T-cell (primary cell): Measurements from ENCODE around the gene ADD3. TPM values are rescaled to one million over a fixed set of nuclear protein-coding genes. Genes with fewer than 3 reads are reported as not detected.
"Not testable (repeated sequence)": the region's sequence is repeated elsewhere in the genome, so short reads cannot be mapped to it uniquely, and the experiment has no call there.

ENCODE experiments used
- ATAC-seq, 4 experiments: fragments of 200-7000 bp in 3 of 4; fragments of 150-1000 bp in 1 of 4; cut with Tn5 transposase; replicated peaks in 1 of 4; 1 replicate in 3 of 4; 2 replicates in 1 of 4; pipeline ENCODE4 v1.10.0; 2021; ENCODE audit warnings: moderate library complexity in 3 of 4, mild to moderate bottlenecking in 2 of 4, moderate number of reproducible peaks in 1 of 4
- CTCF ChIA-PET, 2 donors: fragments of 300-600 bp; sonication (Branson Sonifier 250); formaldehyde crosslinking; loops; one replicate each; lab custom pipeline; 2022; ENCODE audit warnings: antibody characterized with exemption in 2 of 2; lab: Charles Lee
- POLR2A ChIA-PET, 2 donors: fragments of 300-600 bp; sonication (Branson Sonifier 250); formaldehyde crosslinking; loops; one replicate each; lab custom pipeline; 2022; ENCODE audit warnings: antibody characterized with exemption in 2 of 2; lab: Charles Lee
- DNase-seq, 35 experiments: peaks; one replicate each; pipeline versions ENCODE4 v3.0.0 to v3.0.0-alpha.2; 2013 to 2023
- H3K27ac ChIP-seq: one replicate; pipeline ENCODE4 v1.5.1; 2013; ENCODE audit warnings: low read length
- H3K27me3 ChIP-seq, 2 experiments: replicated peaks in 1 of 2; 1 replicate in 1 of 2; 2 replicates in 1 of 2; pipeline versions ENCODE4 v1.6.1 to v1.7.0; 2013; ENCODE audit warnings: low read length in 1 of 2, mixed read lengths in 1 of 2; ENCODE audit not compliant: control insufficient read depth in 2 of 2, insufficient read depth in 2 of 2; ENCODE audit errors: extremely low read depth in 1 of 2
- H3K36me3 ChIP-seq, 2 donors: 1 replicate in 1 of 2; 2 replicates in 1 of 2; pipeline versions ENCODE4 v1.6.1 to v1.7.0; 2013; ENCODE audit warnings: low read length in 1 of 2; ENCODE audit not compliant: control insufficient read depth in 2 of 2, insufficient read depth in 1 of 2; ENCODE audit errors: extremely low read depth in 1 of 2
- H3K4me1 ChIP-seq, 2 experiments: 1 replicate in 1 of 2; 2 replicates in 1 of 2; pipeline versions ENCODE4 v1.6.1 to v1.7.0; 2013; ENCODE audit warnings: low read length in 2 of 2, mixed read lengths in 1 of 2; ENCODE audit not compliant: insufficient read depth in 2 of 2, control insufficient read depth in 1 of 2; ENCODE audit errors: extremely low read depth in 1 of 2
- H3K4me3 ChIP-seq, 2 donors: 1 replicate in 1 of 2; 2 replicates in 1 of 2; pipeline versions ENCODE4 v1.5.1 to v1.7.0; 2013; ENCODE audit warnings: mild to moderate bottlenecking in 2 of 2, low read length in 1 of 2, moderate library complexity in 1 of 2; ENCODE audit not compliant: control insufficient read depth in 1 of 2; ENCODE audit errors: extremely low read depth in 1 of 2
- H3K9me3 ChIP-seq: 2 replicates; pipeline ENCODE4 v1.7.0; 2013
- H3K27ac Mint-ChIP-seq, 2 donors: one replicate each; pipeline ENCODE4 v1.8.0; 2020 to 2021; ENCODE audit warnings: mild to moderate bottlenecking in 2 of 2, mixed read lengths in 2 of 2
- H3K27me3 Mint-ChIP-seq, 2 donors: one replicate each; pipeline ENCODE4 v1.8.0; 2021 to 2022; ENCODE audit warnings: mixed read lengths in 2 of 2
- H3K36me3 Mint-ChIP-seq: one replicate; pipeline ENCODE4 v1.8.0; 2021; ENCODE audit warnings: mixed read lengths
- H3K4me1 Mint-ChIP-seq, 3 donors: one replicate each; pipeline ENCODE4 v1.8.0; 2020 to 2022; ENCODE audit warnings: mixed read lengths in 3 of 3, mild to moderate bottlenecking in 1 of 3
- H3K4me3 Mint-ChIP-seq, 3 donors: one replicate each; pipeline ENCODE4 v1.8.0; 2020 to 2022; ENCODE audit warnings: mild to moderate bottlenecking in 3 of 3, mixed read lengths in 3 of 3, moderate library complexity in 3 of 3
- H3K9me3 Mint-ChIP-seq, 3 donors: one replicate each; pipeline ENCODE4 v1.8.0; 2020 to 2022; ENCODE audit warnings: mixed read lengths in 3 of 3
- WGBS: methylation state at CpG from one replicate; pipeline ENCODE4 v1.1.5; 2013; ENCODE audit warnings: missing lambda C conversion rate; ENCODE audit not compliant: insufficient coverage; 5-methylcytosine and 5-hydroxymethylcytosine counted together
- total RNA-seq, 35 experiments: library from RNA in 6 of 35; stranded (reverse) in 6 of 35; fragments of 120-200 nt in 1 of 35; gene quantifications; one replicate each; pipeline versions ENCODE4 v1.2.1 to v1.2.4 and lab custom pipeline; 2013 to 2026

The ADD3 gene
- total RNA-seq, 5 donors from 2014 or later (not counting 1 experiment from before 2014, with no cell fraction given): 296 to 481 (median 303) TPM

- Histone ChIP-seq H3K4me1 (peaks cover 0 to 2% of the 10 kb centered on the region in 2 experiments), H3K4me3 (no peak overlapping the region), H3K36me3 (peaks cover 4 to 67% of the 10 kb centered on the region in 2 donors), H3K27me3 (no peaks in the 10 kb centered on the region), H3K9me3 (no peaks in the 10 kb centered on the region), H3K27ac (no peak overlapping the region)
- ChIA-PET CTCF (interaction anchor here (0.7 to 1.8 kb wide), 5 partner anchors 29 to 226 kb away, joined by 3 to 5 read pairs (median 4); no protein-coding TSS in a partner anchor), POLR2A (no interaction called here)
- Mint-ChIP-seq H3K4me1 (peaks cover 33 to 49% (median 45%) of the 10 kb centered on the region in 3 donors), H3K27ac (peak overlapping the region; percentile 52 to 84), H3K36me3 (peaks cover 46% of the 10 kb centered on the region), H3K9me3 (no peaks in the 10 kb centered on the region), H3K27me3 (no peaks in the 10 kb centered on the region), H3K4me3 (no peak overlapping the region)
- no peak for ATAC-seq
- DNase-seq: no peak
Measured at GRCh38 chr10:110109511-110109910, 101.7 kb downstream of the ADD3 start.

DNA sequence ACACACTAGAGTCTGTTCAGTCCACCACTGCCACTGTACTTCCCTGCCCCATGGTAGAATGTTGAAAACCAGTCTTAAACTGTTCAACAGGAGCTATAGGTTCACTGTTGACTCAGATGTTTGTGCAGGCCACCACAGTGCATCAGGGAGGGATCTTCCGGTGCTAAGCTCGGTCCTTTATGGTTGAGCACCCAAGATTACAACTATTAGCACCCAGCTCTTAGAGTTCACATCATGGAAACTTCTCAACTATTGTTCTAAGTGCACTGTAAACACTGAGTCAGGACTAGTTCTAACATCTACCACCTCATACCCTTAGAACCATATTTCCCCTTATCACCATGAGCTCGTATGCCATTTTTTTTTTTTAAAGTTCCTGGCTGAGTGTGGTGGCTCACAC, 102.6 kb downstream of the ADD3 start:
- 84% methylated on average over 2 of the region's 3 CpGs for WGBS
- no peak overlapping the region for H3K4me3 ChIP-seq
- DNase-seq: no peak
- H3K9me3 ChIP-seq: no peaks in the 10 kb centered on the region
- H3K4me1 ChIP-seq: peaks cover 0 to 2% of the 10 kb centered on the region in 2 experiments
- no peaks in the 10 kb centered on the region for H3K27me3 Mint-ChIP-seq
- ChIA-PET POLR2A (interaction anchor here (0.5 to 1.1 kb wide), 4 partner anchors 41 to 208 kb away, joined by 3 to 12 read pairs (median 3); no protein-coding TSS in a partner anchor), CTCF (interaction anchor here in 1 of 2 donors (1.8 kb wide), 1 partner anchor 28 kb away, joined by 5 read pairs; no protein-coding TSS in a partner anchor)
- H3K36me3 Mint-ChIP-seq: peaks cover 47% of the 10 kb centered on the region
- peaks cover 39 to 47% (median 40%) of the 10 kb centered on the region in 3 donors for H3K4me1 Mint-ChIP-seq
- no peaks in the 10 kb centered on the region for H3K9me3 Mint-ChIP-seq
- peak overlapping the region; percentile 1 for H3K27ac ChIP-seq
- no peak overlapping the region for H3K4me3 Mint-ChIP-seq
- peaks cover 4 to 71% of the 10 kb centered on the region in 2 donors for H3K36me3 ChIP-seq
- peak overlapping the region; percentile 73 to 84 for H3K27ac Mint-ChIP-seq
- no peak for ATAC-seq
- H3K27me3 ChIP-seq: no peaks in the 10 kb centered on the region

DNA sequence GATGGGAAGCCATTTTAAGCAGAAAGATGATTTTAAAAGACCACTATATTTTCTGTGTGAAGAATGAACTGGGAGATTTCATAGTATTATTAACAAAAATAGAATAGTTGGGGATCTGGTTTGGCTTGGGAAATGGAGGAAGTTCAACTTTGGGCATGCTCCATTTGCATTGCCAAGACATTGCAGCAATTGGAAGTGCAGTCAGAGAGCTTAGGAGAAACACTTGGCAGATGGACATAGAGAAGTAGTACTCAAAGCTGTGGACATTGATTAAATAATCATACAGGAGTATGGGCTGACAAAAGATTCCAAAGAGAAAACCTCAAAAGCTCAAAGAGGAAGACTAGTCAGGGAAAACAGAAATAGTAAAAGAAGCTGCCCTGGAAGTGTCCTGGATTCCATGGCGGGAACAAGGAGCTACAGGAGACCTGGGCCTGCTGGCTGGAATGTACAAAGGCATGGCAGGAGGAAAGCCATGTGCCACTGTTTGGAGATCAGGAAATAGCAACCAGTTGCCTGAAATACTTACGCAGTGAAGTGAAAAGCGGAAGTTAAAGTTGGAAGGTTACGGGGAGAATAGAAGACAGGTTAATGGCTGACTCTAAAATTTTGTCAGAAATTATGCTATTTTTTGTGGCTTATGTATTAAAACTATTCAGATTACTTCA, 106.0 kb downstream of the ADD3 start:
- Histone ChIP-seq H3K27ac (no peak overlapping the region), H3K36me3 (peaks cover 10 to 79% of the 10 kb centered on the region in 2 donors), H3K9me3 (no peaks in the 10 kb centered on the region), H3K27me3 (no peaks in the 10 kb centered on the region), H3K4me3 (no peak overlapping the region), H3K4me1 (peaks cover 0 to 2% of the 10 kb centered on the region in 2 experiments)
- Mint-ChIP-seq H3K27ac (peak overlapping the region; percentile 29 to 68), H3K4me3 (no peak overlapping the region), H3K27me3 (no peaks in the 10 kb centered on the region), H3K9me3 (no peaks in the 10 kb centered on the region), H3K4me1 (peaks cover 14 to 28% (median 24%) of the 10 kb centered on the region in 3 donors), H3K36me3 (peaks cover 54% of the 10 kb centered on the region)
- POLR2A ChIA-PET: interaction anchor here in 1 of 2 donors (0.6 kb wide), 1 partner anchor 38 kb away, joined by 5 read pairs; no protein-coding TSS in a partner anchor
- 100% methylated on average over 1 of the region's 4 CpGs for WGBS
- CTCF ChIA-PET: interaction anchor here (0.9 to 1.0 kb wide), 2 partner anchors 10 to 97 kb away, joined by 3 read pairs; no protein-coding TSS in a partner anchor
- DNase-seq (no peak), ATAC-seq (no peak)

DNA sequence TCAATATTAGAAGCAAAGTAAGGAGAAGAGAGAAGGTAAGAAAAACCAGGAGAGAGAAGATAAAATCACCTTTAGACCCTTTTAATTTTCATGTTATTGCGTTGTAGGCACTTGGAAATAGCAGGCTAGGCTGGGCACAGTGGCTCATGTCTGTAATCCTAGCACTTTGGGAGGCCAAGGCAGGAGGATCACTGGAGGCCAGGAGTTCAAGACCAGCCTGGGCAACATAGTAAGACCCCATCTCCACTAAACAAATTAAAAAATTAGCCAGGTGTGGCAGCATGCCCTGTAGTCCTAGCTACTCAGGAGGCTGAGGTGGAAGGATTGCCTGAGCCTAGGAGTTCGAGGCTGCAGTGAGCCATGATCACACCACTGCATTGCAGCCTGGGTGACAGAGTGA, 106.9 kb downstream of the ADD3 start:
- H3K4me3 Mint-ChIP-seq, H3K27me3 Mint-ChIP-seq, DNase-seq, ATAC-seq, H3K27me3 ChIP-seq, H3K9me3 ChIP-seq, H3K4me3 ChIP-seq, H3K4me1 ChIP-seq, POLR2A ChIA-PET, H3K27ac ChIP-seq, H3K9me3 Mint-ChIP-seq: not testable (repeated sequence)
- 100% methylated on average over 2 of the region's 2 CpGs for WGBS
- CTCF ChIA-PET: interaction anchor here in 1 of 2 donors (0.7 kb wide), 1 partner anchor 30 kb away, joined by 5 read pairs; no protein-coding TSS in a partner anchor
- peaks cover 62% of the 10 kb centered on the region for H3K36me3 Mint-ChIP-seq
- H3K4me1 Mint-ChIP-seq: peaks cover 7 to 19% (median 19%) of the 10 kb centered on the region in 3 donors
- peak overlapping the region in 1 of 2 donors; percentile 4 for H3K27ac Mint-ChIP-seq
- H3K36me3 ChIP-seq: peaks cover 10 to 84% of the 10 kb centered on the region in 2 donors

DNA sequence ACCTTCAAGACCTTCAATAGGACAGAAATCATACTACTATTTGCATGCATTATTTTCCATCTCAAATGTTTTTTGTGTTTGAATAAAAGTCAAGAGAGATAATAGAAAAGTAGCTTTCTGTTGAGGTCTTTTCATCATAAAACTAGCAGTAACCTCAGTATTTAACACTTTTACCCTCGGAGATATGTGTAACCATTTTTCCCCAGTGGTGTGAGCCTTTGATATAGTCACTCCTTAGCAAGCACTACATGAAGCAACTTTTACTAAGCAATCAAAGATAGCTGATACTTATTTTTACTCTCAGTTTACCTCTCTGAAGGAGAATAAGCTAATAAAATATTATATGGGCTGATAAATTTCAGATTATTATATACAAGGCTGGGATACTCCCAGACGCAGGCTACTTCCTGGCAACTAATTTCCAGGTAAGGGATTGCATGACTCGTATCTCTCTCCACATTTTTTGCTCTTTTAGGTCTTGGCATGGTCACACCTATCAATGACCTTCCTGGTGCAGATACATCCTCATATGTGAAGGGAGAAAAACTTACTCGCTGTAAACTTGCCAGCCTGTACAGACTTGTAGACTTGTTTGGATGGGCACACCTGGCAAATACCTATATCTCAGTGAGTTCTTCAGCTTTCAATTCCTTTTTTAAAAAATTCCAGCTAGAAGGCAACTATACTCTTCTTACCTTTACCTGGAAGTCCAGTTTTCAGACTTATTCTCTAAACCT, 108.2 kb downstream of the ADD3 start:
- Histone ChIP-seq H3K4me3 (no peak overlapping the region), H3K4me1 (no peaks in the 10 kb centered on the region), H3K27ac (no peak overlapping the region), H3K9me3 (no peaks in the 10 kb centered on the region), H3K27me3 (no peaks in the 10 kb centered on the region), H3K36me3 (peaks cover 10 to 80% of the 10 kb centered on the region in 2 donors)
- DNase-seq: no peak
- ChIA-PET CTCF (interaction anchor here (0.7 to 1.0 kb wide), 2 partner anchors 101 to 1794 kb away, joined by 3 to 4 read pairs; no protein-coding TSS in a partner anchor), POLR2A (interaction anchor here in 1 of 2 donors (0.5 to 0.6 kb wide), 2 partner anchors 14 to 391 kb away, joined by 3 to 4 read pairs; no protein-coding TSS in a partner anchor)
- no CpG with 5 or more reads among the region's 4 CpGs for WGBS
- Mint-ChIP-seq H3K4me3 (no peak overlapping the region), H3K9me3 (no peaks in the 10 kb centered on the region), H3K36me3 (peaks cover 61% of the 10 kb centered on the region), H3K27me3 (no peaks in the 10 kb centered on the region), H3K4me1 (peaks cover 2 to 19% (median 10%) of the 10 kb centered on the region in 3 donors), H3K27ac (peak overlapping the region; percentile 41 to 59)
- no peak for ATAC-seq
